H1 (cell line): ENCODE measurements around the gene TFF1. TPM values are rescaled to one million over a fixed set of nuclear protein-coding genes. Genes with fewer than 3 reads are reported as not detected.

Experiments used
- CTCF ChIA-PET: fragments of 300-600 bp; sonication (Branson Sonifier 250); formaldehyde crosslinking; loops from one replicate; lab custom pipeline; 2021; ENCODE audit not compliant: partially characterized antibody; lab: Charles Lee
- POLR2A ChIA-PET: fragments of 300-600 bp; sonication (Branson Sonifier 250); formaldehyde crosslinking; loops from one replicate; lab custom pipeline; 2021; ENCODE audit warnings: inconsistent platforms; ENCODE audit not compliant: partially characterized antibody; lab: Charles Lee
- DNase-seq, 2 experiments: peaks; one replicate each; pipeline versions ENCODE4 v3.0.0 to v3.0.0-alpha.2; 2010 to 2022; ENCODE audit warnings: low spot score in 2 of 2, low read depth in 1 of 2, mixed read lengths in 1 of 2
- FAIRE-seq: peaks from 2 replicates; lab custom pipeline; 2011; peaks lifted over from hg19 to GRCh38; lab: Jason Lieb, UNC
- H2AFZ ChIP-seq: 2 replicates; pipeline ENCODE4 v1.8.1; 2012; ENCODE audit warnings: low read length, inconsistent platforms
- H2AK5ac ChIP-seq: 2 replicates; pipeline ENCODE4 v1.6.1; 2013; ENCODE audit warnings: low read depth, low read length
- H2BK120ac ChIP-seq: replicated peaks from 2 replicates; pipeline ENCODE3; 2013; ENCODE audit warnings: low read depth, low read length, inconsistent platforms
- H2BK12ac ChIP-seq: 2 replicates; pipeline ENCODE4 v1.6.1; 2013; ENCODE audit warnings: low read depth, low read length
- H2BK15ac ChIP-seq: 2 replicates; pipeline ENCODE4 v1.6.1; 2013; ENCODE audit warnings: low read length
- H2BK20ac ChIP-seq: 2 replicates; pipeline ENCODE4 v1.6.1; 2013; ENCODE audit warnings: low read length
- H2BK5ac ChIP-seq: 2 replicates; pipeline ENCODE4 v1.6.1; 2013; ENCODE audit warnings: low read depth, low read length
- H3K14ac ChIP-seq: 2 replicates; pipeline ENCODE4 v1.6.1; 2013; ENCODE audit warnings: inconsistent platforms; ENCODE audit not compliant: insufficient read length
- H3K18ac ChIP-seq: 2 replicates; pipeline ENCODE4 v1.6.1; 2013; ENCODE audit warnings: low read length; ENCODE audit errors: extremely low read depth
- H3K23ac ChIP-seq: 2 replicates; pipeline ENCODE4 v1.6.1; 2013; ENCODE audit warnings: inconsistent platforms; ENCODE audit not compliant: insufficient read length
- H3K23me2 ChIP-seq: 2 replicates; pipeline ENCODE4 v1.6.1; 2013; ENCODE audit warnings: low read depth, low read length
- H3K27ac ChIP-seq: 2 replicates; pipeline ENCODE4 v1.6.1; 2011; ENCODE audit warnings: low read depth, low read length, inconsistent platforms
- H3K27me3 ChIP-seq, 4 experiments: replicated peaks in 1 of 4; 1 replicate in 1 of 4; 2 replicates in 3 of 4; pipeline versions ENCODE4 v1.6.1 to v1.8.1; 2011 to 2013; ENCODE audit warnings: low read length in 3 of 4, mild to moderate bottlenecking in 3 of 4, inconsistent platforms in 2 of 4, mixed read lengths in 2 of 4, moderate library complexity in 1 of 4; ENCODE audit not compliant: control insufficient read depth in 3 of 4, insufficient read depth in 3 of 4; ENCODE audit errors: extremely low read depth in 1 of 4
- H3K36me3 ChIP-seq, 4 experiments: 2 replicates each; pipeline versions ENCODE4 v1.6.1 to v1.8.1; 2011 to 2013; ENCODE audit warnings: mild to moderate bottlenecking in 4 of 4, low read length in 3 of 4, moderate library complexity in 2 of 4, control low read depth in 1 of 4, inconsistent platforms in 1 of 4; ENCODE audit not compliant: insufficient read depth in 4 of 4, control insufficient read depth in 2 of 4
- H3K4ac ChIP-seq: replicated peaks from 2 replicates; pipeline ENCODE3; 2013; ENCODE audit warnings: low read length, low read depth, mixed read lengths, inconsistent platforms; ENCODE audit not compliant: insufficient read length
- H3K4me1 ChIP-seq, 4 experiments: replicated peaks in 1 of 4; 1 replicate in 1 of 4; 2 replicates in 3 of 4; pipeline versions ENCODE4 v1.6.1 to v1.8.1; 2011 to 2013; ENCODE audit warnings: low read length in 3 of 4, inconsistent platforms in 2 of 4, mixed read lengths in 1 of 4; ENCODE audit not compliant: insufficient read depth in 4 of 4, control insufficient read depth in 3 of 4
- H3K4me2 ChIP-seq, 2 experiments: 2 replicates each; pipeline versions ENCODE4 v1.6.1 to v1.8.1; 2011 to 2013; ENCODE audit warnings: low read depth in 2 of 2, low read length in 2 of 2, control low read depth in 1 of 2, inconsistent platforms in 1 of 2, mild to moderate bottlenecking in 1 of 2; ENCODE audit not compliant: insufficient read depth in 1 of 2
- H3K4me3 ChIP-seq, 4 experiments: fragments of 200-600, 300-600 bp in 1 of 4; sonication (generic), shearing (Covaris generic), sonication (Bioruptor Twin) in 1 of 4; 2 replicates each; pipeline versions ENCODE4 v1.5.1 to v1.8.1; 2011 to 2016; ENCODE audit warnings: low read length in 4 of 4, low read depth in 3 of 4, control low read depth in 2 of 4, inconsistent platforms in 2 of 4, mild to moderate bottlenecking in 2 of 4, mixed read lengths in 1 of 4, moderate library complexity in 1 of 4; ENCODE audit not compliant: insufficient read depth in 2 of 4; ENCODE audit errors: extremely low read depth in 1 of 4
- H3K56ac ChIP-seq: replicated peaks from 2 replicates; pipeline ENCODE3; 2013; ENCODE audit warnings: low read depth, mild to moderate bottlenecking, mixed read lengths, low read length, inconsistent platforms; ENCODE audit not compliant: insufficient read length
- H3K79me1 ChIP-seq: 2 replicates; pipeline ENCODE4 v1.6.1; 2013; ENCODE audit warnings: low read depth, low read length, control low read depth
- H3K79me2 ChIP-seq, 2 experiments: 2 replicates each; pipeline versions ENCODE4 v1.6.1 to v1.8.1; 2012 to 2013; ENCODE audit warnings: low read length in 2 of 2, mild to moderate bottlenecking in 2 of 2, inconsistent platforms in 1 of 2; ENCODE audit not compliant: insufficient read depth in 2 of 2, control insufficient read depth in 1 of 2
- H3K9ac ChIP-seq, 4 experiments: replicated peaks in 1 of 4; 1 replicate in 1 of 4; 2 replicates in 3 of 4; pipeline versions ENCODE4 v1.6.1 to v1.8.1; 2011 to 2013; ENCODE audit warnings: low read depth in 3 of 4, low read length in 3 of 4, control low read depth in 2 of 4, mild to moderate bottlenecking in 2 of 4, moderate library complexity in 2 of 4, inconsistent platforms in 1 of 4; ENCODE audit errors: extremely low read depth in 1 of 4
- H3K9me3 ChIP-seq, 2 experiments: 2 replicates each; pipeline versions ENCODE4 v1.6.1 to v1.8.1; 2012 to 2013; ENCODE audit warnings: mild to moderate bottlenecking in 2 of 2, moderate library complexity in 2 of 2, control low read depth in 1 of 2, inconsistent platforms in 1 of 2, low read depth in 1 of 2, low read length in 1 of 2, mixed read lengths in 1 of 2; ENCODE audit not compliant: insufficient read depth in 2 of 2
- H4K20me1 ChIP-seq, 2 experiments: replicated peaks in 1 of 2; 2 replicates each; pipeline versions ENCODE3 to v1.8.1; 2011 to 2013; ENCODE audit warnings: inconsistent platforms in 2 of 2, low read length in 2 of 2, mild to moderate bottlenecking in 1 of 2; ENCODE audit not compliant: insufficient read depth in 2 of 2, control insufficient read depth in 1 of 2
- H4K5ac ChIP-seq: 2 replicates; pipeline ENCODE4 v1.6.1; 2013; ENCODE audit warnings: low read length, low read depth, mixed read lengths, inconsistent platforms; ENCODE audit not compliant: insufficient read length
- H4K8ac ChIP-seq: 2 replicates; pipeline ENCODE4 v1.8.0; 2013; ENCODE audit warnings: mild to moderate bottlenecking, moderate library complexity, low read length, inconsistent platforms; ENCODE audit not compliant: insufficient read depth; ENCODE audit errors: extremely low read depth
- H4K91ac ChIP-seq: replicated peaks from 2 replicates; pipeline ENCODE3; 2013; ENCODE audit warnings: low read length, mixed read lengths, inconsistent platforms; ENCODE audit not compliant: insufficient read length
- RAD21 ChIP-seq, 2 experiments: IDR thresholded peaks in 1 of 2; conservative IDR thresholded peaks in 1 of 2; 2 replicates each; pipeline ENCODE4 v1.6.1; 2011; ENCODE audit warnings: low read depth in 2 of 2, low read length in 2 of 2, improper control_type of control experiment in 1 of 2, inconsistent platforms in 1 of 2, mild to moderate bottlenecking in 1 of 2, moderate library complexity in 1 of 2
- WGBS, 2 experiments: shearing (Covaris generic) in 1 of 2; methylation state at CpG; one replicate each; pipeline versions ENCODE4 v1.1.6 to v1.1.7; 2013 to 2015; ENCODE audit warnings: low lambda C conversion rate in 2 of 2, mixed read lengths in 2 of 2, inconsistent platforms in 1 of 2, low coverage in 1 of 2, missing lambda C conversion rate in 1 of 2; ENCODE audit not compliant: insufficient replicate concordance in 2 of 2, insufficient coverage in 1 of 2, insufficient read length in 1 of 2; ENCODE audit errors: extremely low coverage in 1 of 2, missing lambda C conversion rate in 1 of 2; 5-methylcytosine and 5-hydroxymethylcytosine counted together
- polyA plus RNA-seq, 7 experiments: library from polyadenylated mRNA; depleted of rRNA in 3 of 7; stranded (reverse) in 5 of 7; unstranded in 2 of 7; fragments of >200 nt in 5 of 7; fragments of 200-250 nt in 2 of 7; gene quantifications; 1 replicate in 5 of 7; 2 replicates in 1 of 7; 4 replicates in 1 of 7; pipeline versions ENCODE4 v1.2.1 to v1.2.3, GENCODE V29; 2011 to 2013; ENCODE audit warnings: missing spikeins in 2 of 7, mixed read lengths in 2 of 7
- total RNA-seq: library from RNA; stranded (reverse); fragmentation: NEBNext Ultra II Directional; extraction: Animal tissue kit (Norgen Biotek cat#: 25700); gene quantifications from 2 replicates; pipeline ENCODE4 v1.2.1, GENCODE V29; 2021
- TF ChIP-seq, protein P1 (sequence below): IDR thresholded peaks from 2 replicates; pipeline ENCODE4 v1.6.1; 2012; ENCODE audit warnings: low read length, inconsistent platforms
- TF ChIP-seq, protein P2 (sequence below): IDR thresholded peaks from 2 replicates; pipeline ENCODE4 v1.6.1; 2012; ENCODE audit warnings: inconsistent platforms

TFF1 gene
- total and polyA plus RNA-seq, 2 of the 8 experiments (the other 6 are each of a cell fraction or from before 2014, with no cell fraction given): not detected

DNA sequence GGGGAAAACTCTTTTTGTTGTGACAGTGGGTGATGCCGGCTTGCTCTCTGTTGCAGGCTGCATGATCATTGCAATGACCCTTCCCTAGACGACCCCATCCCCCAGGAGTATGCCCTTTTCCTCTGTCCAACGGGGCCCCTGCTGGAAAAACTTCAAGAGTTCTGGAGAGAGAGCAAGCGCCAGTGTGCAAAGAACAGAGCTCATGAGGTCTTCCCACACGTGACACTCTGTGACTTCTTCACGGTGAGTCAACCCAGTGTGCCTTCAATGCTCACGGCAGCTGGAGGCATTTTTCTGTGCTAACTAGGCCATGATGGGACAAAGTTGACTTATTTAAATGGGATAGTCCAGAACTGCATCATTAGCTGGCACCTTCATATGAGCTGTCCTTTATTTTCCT is 43.0 kb upstream of the TFF1 start:
- H3K18ac ChIP-seq: no peak overlapping the region; the same call in 1 of the 2 replicates
- FAIRE-seq (no peak), DNase-seq (no peak)
- ChIA-PET CTCF (interaction anchor here (0.6 to 4.2 kb wide), 6 partner anchors 21 to 85 kb away, joined by 3 to 19 read pairs (median 4); no protein-coding TSS in a partner anchor), POLR2A (interaction anchor here (0.7 kb wide), 1 partner anchor 275 kb away, joined by 3 read pairs; no protein-coding TSS in a partner anchor)
- no peak overlapping the region for H3K14ac ChIP-seq
- H3K36me3 ChIP-seq: no peaks in the 10 kb centered on the region
- H2AFZ ChIP-seq: no peak overlapping the region
- H3K9ac ChIP-seq: no peak overlapping the region; a peak in 1 of 7 replicates
- H3K4me2 ChIP-seq: no peak overlapping the region
- H3K79me2 ChIP-seq: no peaks in the 10 kb centered on the region
- peaks cover 0 to 3% of the 10 kb centered on the region in 2 experiments for H4K20me1 ChIP-seq
- H4K5ac ChIP-seq: no peak overlapping the region
- H2BK15ac ChIP-seq: no peak overlapping the region
- H4K8ac ChIP-seq: no peak overlapping the region
- no peak overlapping the region for H3K56ac ChIP-seq
- no peak overlapping the region for H2BK12ac ChIP-seq
- H2AK5ac ChIP-seq: no peak overlapping the region
- no peaks in the 10 kb centered on the region for H3K27me3 ChIP-seq
- 84% methylated on average over 7 of the region's 7 CpGs; no CpG with 5 or more reads in 1 of the 2 experiments for WGBS, 2 experiments
- no peak overlapping the region for H3K23ac ChIP-seq
- no peak overlapping the region for H2BK5ac ChIP-seq
- H3K79me1 ChIP-seq: no peaks in the 10 kb centered on the region
- H3K23me2 ChIP-seq: peaks cover 6% of the 10 kb centered on the region
- no peaks in the 10 kb centered on the region for H3K9me3 ChIP-seq
- no peak overlapping the region for H2BK20ac ChIP-seq
- TF ChIP-seq, protein P1, sequence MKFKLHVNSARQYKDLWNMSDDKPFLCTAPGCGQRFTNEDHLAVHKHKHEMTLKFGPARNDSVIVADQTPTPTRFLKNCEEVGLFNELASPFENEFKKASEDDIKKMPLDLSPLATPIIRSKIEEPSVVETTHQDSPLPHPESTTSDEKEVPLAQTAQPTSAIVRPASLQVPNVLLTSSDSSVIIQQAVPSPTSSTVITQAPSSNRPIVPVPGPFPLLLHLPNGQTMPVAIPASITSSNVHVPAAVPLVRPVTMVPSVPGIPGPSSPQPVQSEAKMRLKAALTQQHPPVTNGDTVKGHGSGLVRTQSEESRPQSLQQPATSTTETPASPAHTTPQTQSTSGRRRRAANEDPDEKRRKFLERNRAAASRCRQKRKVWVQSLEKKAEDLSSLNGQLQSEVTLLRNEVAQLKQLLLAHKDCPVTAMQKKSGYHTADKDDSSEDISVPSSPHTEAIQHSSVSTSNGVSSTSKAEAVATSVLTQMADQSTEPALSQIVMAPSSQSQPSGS: no peak
- TF ChIP-seq RAD21 (IDR thresholded peaks at IDR 0.05 in 1 of 2, conservative IDR thresholded peaks at IDR 0.05 in 1 of 2; ENCODE audit: low read depth in 2 of 2, low read length in 2 of 2): no peak
- TF ChIP-seq, protein P2, sequence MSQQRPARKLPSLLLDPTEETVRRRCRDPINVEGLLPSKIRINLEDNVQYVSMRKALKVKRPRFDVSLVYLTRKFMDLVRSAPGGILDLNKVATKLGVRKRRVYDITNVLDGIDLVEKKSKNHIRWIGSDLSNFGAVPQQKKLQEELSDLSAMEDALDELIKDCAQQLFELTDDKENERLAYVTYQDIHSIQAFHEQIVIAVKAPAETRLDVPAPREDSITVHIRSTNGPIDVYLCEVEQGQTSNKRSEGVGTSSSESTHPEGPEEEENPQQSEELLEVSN: no peak
- TF ChIP-seq, all 59 proteins: peak for 0
- H4K91ac ChIP-seq: no peak overlapping the region
- peaks cover 0 to 2% (median 0%) of the 10 kb centered on the region in 4 experiments; a peak in 1 of 7 replicates for H3K4me1 ChIP-seq
- no peak overlapping the region for H3K27ac ChIP-seq
- H3K4ac ChIP-seq: no peak overlapping the region
- H2BK120ac ChIP-seq: no peak overlapping the region
- no peak overlapping the region for H3K4me3 ChIP-seq
